Stimulated activated CD8-positive, alpha-beta memory T cell treated with anti-CD3 and anti-CD28 coated beads, Interleukin-12 subunit alpha, Interleukin-12 subunit beta, amount 100 ng/mL, for 24 hours (primary cell): ENCODE results near the gene RANBP3.
"Not testable (repeated sequence)": the region's sequence is repeated elsewhere in the genome, so short reads cannot be mapped to it uniquely, and the experiment has no call there.

Experiments
- DNase-seq: peaks from one replicate; pipeline ENCODE4 v3.0.0-alpha.2; 2020; ENCODE audit errors: extremely low read depth

RANBP3 gene

GRCh38 chr19:6006896-6007295 lies 29.0 kb upstream of the RANBP3 start:
- no peak for DNase-seq

- not testable (repeated sequence) for DNase-seq
These were observed 28.1 kb upstream of the RANBP3 start for GRCh38 chr19:6006070-6006446.

GRCh38 chr19:6005321-6006069 lies 27.6 kb upstream of the RANBP3 start:
- no peak for DNase-seq

- DNase-seq, result no peak
These were observed 26.0 kb upstream of the RANBP3 start for GRCh38 chr19:6003976-6004375.

- DNase-seq, result no peak
These were observed 24.7 kb upstream of the RANBP3 start for GRCh38 chr19:6002591-6002990.

GRCh38 chr19:6000228-6000847 lies 22.4 kb upstream of the RANBP3 start:
- no peak for DNase-seq

- DNase-seq, result no peak
These were observed 21.8 kb upstream of the RANBP3 start for GRCh38 chr19:5999693-6000092.

- DNase-seq, result no peak
These were observed 19.4 kb upstream of the RANBP3 start for GRCh38 chr19:5997371-5997770.

GRCh38 chr19:5996623-5997320 lies 18.8 kb upstream of the RANBP3 start:
- no peak for DNase-seq

GRCh38 chr19:5996102-5996501 lies 18.2 kb upstream of the RANBP3 start:
- DNase-seq, result no peak

GRCh38 chr19:5995606-5996005 lies 17.7 kb upstream of the RANBP3 start:
- no peak for DNase-seq

- DNase-seq, result no peak
These were observed 16.6 kb upstream of the RANBP3 start for GRCh38 chr19:5994405-5995165.

GRCh38 chr19:5993648-5994358 lies 15.9 kb upstream of the RANBP3 start:
- no peak for DNase-seq

- no peak for DNase-seq
These were observed 15.3 kb upstream of the RANBP3 start for GRCh38 chr19:5993201-5993600.

GRCh38 chr19:5992756-5993155 lies 14.8 kb upstream of the RANBP3 start:
- DNase-seq, result no peak

- no peak for DNase-seq
These were observed 13.4 kb upstream of the RANBP3 start for GRCh38 chr19:5991244-5991838.

- DNase-seq, result no peak
These were observed 12.4 kb upstream of the RANBP3 start for GRCh38 chr19:5990289-5990797.

GRCh38 chr19:5989388-5990074 lies 11.6 kb upstream of the RANBP3 start:
- no peak for DNase-seq

- no peak for DNase-seq
These were observed 10.8 kb upstream of the RANBP3 start for GRCh38 chr19:5988517-5989387.
